GM18909 (cell line): ENCODE measurements around the gene AP2M1.
A peak's percentile ranks its signal among the peaks of the same experiment; 100 is the strongest.
"Not testable (repeated sequence)": the region's sequence is repeated elsewhere in the genome, so short reads cannot be mapped to it uniquely, and the experiment has no call there.

Experiments
- ATAC-seq: cut with Tn5 transposase; IDR thresholded peaks from one replicate; pipeline ENCODE4 v1.9.1; 2021; ENCODE audit warnings: mild to moderate bottlenecking; ENCODE audit not compliant: unreplicated experiment, poor library complexity

AP2M1 gene

DNA sequence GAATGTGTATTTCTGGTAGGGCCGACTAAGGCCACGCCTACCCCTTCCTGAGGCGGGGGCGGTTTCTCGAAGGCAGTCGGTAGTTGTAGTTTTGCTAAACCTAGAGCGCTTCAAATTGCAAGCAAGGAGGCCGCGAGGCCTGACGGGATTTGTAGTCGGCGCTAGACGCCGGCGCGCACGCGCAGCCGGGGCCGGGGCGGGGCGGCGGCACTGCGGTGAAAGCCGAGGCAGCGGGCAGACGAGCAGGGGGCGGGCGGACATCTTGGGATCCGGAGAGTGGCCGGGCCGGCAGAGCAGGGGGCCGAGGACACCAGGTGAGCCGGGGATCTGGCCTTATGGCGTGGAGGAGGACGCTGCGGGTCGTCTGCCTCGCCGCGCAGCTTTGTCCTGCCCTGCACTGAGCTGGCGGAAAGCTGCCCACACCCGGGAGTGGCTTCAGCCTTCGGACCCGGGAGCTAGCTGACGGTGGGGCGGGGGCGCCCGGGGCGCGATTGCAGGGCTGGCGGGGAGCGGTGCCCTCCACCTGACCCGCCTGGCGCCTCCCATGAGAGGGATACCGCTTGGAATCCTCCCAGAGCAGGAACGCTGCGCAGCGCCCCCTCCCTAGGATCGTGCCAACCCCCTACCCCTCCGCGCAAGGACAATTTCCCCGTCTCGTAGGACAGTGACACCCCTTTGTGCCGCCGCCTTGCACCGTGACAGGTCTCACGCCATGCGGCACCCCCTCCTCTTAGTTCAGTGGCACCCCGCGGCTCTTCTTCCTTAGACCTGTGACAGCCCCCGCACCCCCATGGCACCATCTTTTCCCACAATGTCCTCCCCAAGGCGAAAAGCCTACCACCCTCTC is at the start of gene AP2M1:
AP2M1 (plus strand) TSS at position 210 of the 847 bp plus-strand sequence. CDS start 2,139 bp downstream, outside the sequence.
- peak; percentile 94 for ATAC-seq

- ATAC-seq: no peak
Observed at GRCh38 chr3:184126006-184126405, 48.6 kb upstream of the AP2M1 start.

- no peak for ATAC-seq
Observed at GRCh38 chr3:184129012-184129411, 45.6 kb upstream of the AP2M1 start.

DNA sequence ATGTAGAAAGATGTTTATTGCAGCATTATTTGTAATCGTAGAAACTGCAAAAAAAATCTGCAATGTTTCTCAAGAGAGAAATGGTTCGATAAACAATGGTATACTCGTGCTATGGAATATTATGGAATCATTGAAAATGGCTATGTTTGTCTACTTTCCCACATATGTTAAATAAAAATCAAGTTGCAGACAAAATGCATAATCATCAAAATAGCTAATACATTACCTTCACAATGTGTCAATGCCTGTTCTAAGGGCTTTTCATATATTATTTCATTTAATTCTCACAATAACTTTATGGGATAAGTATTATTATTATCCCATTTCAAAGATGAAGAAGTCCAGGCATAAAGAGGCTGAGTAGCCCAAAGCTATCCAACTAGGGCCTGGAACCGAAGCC is 41.7 kb upstream of the AP2M1 start:
- no peak for ATAC-seq

- peak; percentile 34 for ATAC-seq
Observed at GRCh38 chr3:184133840-184134745, 40.6 kb upstream of the AP2M1 start.

GRCh38 chr3:184134746-184135148 is 39.9 kb upstream of the AP2M1 start:
- peak; percentile 14 for ATAC-seq

DNA sequence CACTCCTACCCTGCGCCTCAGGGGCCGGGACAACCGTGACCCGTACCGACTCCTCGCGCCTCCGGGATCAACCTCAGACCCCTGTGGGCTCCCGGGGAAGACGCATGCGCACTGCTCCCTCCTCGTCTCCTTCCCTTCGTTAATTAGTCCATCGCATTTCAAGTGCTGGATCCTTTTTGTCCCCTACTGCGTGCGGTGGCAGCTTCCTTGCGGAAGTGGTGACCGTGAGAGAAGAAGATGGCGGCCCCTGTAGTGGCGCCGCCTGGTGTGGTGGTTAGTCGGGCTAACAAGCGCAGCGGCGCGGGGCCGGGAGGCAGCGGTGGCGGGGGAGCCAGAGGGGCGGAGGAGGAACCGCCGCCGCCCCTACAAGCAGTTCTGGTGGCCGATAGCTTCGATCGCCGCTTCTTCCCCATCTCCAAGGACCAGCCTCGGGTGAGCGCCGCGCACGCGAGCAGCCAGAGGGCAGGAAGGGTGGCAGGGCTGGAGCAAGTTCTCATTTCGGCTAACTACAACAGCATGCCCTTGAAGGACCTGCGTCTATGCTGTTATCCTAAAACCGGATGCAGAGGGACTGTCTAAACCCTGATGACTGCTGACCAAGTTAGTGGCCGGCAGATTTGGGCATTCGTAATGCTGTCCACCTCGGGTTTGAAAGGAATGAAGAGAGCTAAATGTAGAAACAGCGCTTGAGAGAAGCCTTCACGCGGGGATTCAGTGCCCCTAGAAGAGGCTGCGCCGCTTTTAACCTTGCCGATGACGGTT is 39.3 kb upstream of the AP2M1 start, which contains the start of gene EIF2B5:
EIF2B5 (plus strand) TSS at position 210 of the 762 bp plus-strand sequence; CDS start at position 238, 28 bp downstream.
- peak; percentile 92 for ATAC-seq

GRCh38 chr3:184135911-184136260 is 38.8 kb upstream of the AP2M1 start:
- ATAC-seq: no peak

- ATAC-seq: no peak
Observed at GRCh38 chr3:184140436-184140835, 34.2 kb upstream of the AP2M1 start.

DNA sequence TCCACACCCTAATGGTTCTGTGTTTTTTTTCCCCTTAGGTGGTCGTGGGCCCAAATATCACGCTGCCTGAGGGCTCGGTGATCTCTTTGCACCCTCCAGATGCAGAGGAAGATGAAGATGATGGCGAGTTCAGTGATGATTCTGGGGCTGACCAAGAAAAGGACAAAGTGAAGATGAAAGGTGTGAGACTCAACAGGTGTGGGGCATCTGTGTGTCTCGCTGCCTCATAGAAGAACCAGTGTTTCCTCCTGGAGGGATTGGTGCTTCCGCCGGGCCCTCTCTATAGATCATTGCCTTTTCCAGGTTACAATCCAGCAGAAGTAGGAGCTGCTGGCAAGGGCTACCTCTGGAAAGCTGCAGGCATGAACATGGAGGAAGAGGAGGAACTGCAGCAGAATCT is 32.5 kb upstream of the AP2M1 start:
- no peak for ATAC-seq

DNA sequence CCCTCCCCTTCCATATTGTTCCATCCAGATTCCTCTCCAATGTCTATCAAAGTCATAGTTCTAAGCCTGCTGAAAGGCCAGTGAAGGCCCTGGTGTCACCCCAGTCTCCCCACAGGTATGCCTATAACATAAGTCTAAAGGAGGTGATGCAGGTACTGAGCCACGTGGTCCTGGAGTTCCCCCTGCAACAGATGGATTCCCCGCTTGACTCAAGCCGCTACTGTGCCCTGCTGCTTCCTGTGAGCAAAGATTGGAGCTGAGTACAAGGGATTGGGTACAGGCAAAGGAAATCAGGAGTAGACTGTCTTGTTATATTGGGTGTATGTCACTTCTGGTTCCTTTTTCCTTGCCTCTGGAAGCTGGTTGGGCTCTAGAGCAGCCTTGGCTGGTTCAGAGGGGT is 31.3 kb upstream of the AP2M1 start:
- no peak for ATAC-seq

DNA sequence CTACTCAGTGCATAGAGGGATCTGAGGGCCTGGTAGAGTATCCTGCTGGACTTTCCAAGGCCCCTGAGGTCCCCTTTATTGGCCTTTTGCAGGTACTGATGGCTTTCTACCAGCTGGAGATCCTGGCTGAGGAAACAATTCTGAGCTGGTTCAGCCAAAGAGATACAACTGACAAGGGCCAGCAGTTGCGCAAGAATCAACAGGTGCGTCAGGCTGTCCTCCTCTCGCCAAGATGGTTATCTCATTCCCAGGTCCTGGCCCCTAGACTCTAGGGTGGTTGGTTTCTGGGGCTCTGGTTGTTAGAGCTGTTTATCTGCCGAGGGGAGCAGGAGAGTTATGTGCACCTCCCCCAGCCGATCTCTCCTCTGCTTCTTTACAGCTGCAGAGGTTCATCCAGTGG is 30.1 kb upstream of the AP2M1 start:
- no peak for ATAC-seq

GRCh38 chr3:184145111-184145524 is 29.5 kb upstream of the AP2M1 start:
- no peak for ATAC-seq

- no peak for ATAC-seq
Observed at GRCh38 chr3:184145751-184146270, 28.8 kb upstream of the AP2M1 start.

- no peak for ATAC-seq
Observed at GRCh38 chr3:184148076-184148475, 26.6 kb upstream of the AP2M1 start.

GRCh38 chr3:184149123-184149522 is 25.5 kb upstream of the AP2M1 start:
- no peak for ATAC-seq

DNA sequence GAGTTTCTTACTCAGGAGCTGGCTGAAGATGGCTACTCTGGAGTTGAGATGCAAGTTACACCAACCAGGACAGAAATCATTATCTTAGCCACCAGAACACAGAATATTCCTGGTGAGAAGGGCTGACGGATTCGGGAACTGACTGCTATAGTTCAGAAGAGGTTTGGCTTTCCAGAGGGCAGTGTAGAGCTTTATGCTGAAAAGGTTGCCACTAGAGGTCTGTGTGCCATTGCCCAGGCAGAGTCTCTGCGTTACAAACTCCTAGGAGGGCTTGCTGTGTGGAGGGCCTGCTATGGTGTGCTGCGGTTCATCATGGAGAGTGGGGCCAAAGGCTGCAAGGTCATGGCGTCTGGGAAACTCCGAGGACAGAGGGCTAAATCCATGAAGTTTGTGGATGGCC is 24.9 kb upstream of the AP2M1 start:
- not testable (repeated sequence) for ATAC-seq

DNA sequence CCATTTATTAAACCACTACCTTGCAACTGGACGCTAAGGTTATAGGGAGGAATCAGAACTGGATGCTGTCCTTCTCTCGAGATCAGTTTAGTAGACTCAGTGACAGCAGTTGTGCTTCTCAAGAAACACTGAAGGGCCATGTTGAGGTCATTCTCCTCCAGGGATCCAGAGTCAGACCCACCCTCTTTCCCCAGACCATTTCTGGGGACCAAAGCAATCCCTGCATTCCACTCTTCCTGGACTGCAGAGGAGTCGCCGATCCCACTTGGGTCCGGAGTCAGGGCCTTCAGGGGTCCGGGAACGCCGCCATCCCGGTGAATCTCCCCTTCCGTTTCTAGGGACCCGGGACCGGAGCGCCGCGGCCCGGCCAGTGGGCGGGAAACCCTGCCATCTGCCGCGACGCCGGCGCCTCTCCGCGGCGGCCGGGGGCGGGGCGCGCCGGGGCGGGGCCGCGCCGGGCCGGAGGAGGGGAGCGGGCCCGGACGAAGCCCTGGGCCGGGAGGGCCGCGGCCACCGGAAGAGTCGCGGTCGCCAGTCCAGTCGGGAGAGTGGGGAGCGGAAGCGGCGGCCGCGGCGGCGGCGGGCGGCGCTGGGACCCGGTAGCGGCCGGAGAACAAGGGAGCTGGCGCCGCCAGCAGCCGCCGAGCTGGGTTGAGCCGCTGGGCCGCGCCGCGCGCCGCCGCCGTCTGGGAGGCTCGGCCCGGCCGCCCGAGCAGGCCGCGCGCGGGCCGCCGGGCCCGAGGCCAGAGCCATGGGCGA is 19.6 kb upstream of the AP2M1 start, which contains the start of gene DVL3:
DVL3 (plus strand) TSS at position 493 of the 759 bp plus-strand sequence; CDS start at position 752, 259 bp downstream.
- ATAC-seq: peak; percentile 85
